Ishikawa (cell line): ENCODE measurements around the gene LRRC8D.

ENCODE experiments used
- CEBPB ChIP-seq: IDR thresholded peaks from 2 replicates; pipeline ENCODE4 v1.6.1; 2012
- CREB1 ChIP-seq: IDR thresholded peaks from 2 replicates; pipeline ENCODE4 v1.6.1; 2012; ENCODE audit warnings: low read depth
- EGR1 ChIP-seq: IDR thresholded peaks from 2 replicates; pipeline ENCODE4 v1.6.1; 2012
- EP300 ChIP-seq: IDR thresholded peaks from 2 replicates; pipeline ENCODE4 v1.6.1; 2012; ENCODE audit warnings: borderline replicate concordance
- FOXM1 ChIP-seq: IDR thresholded peaks from 2 replicates; pipeline ENCODE4 v1.6.1; 2012; ENCODE audit warnings: low read depth, borderline replicate concordance
- NFIC ChIP-seq: IDR thresholded peaks from 2 replicates; pipeline ENCODE4 v1.6.1; 2012
- RAD21 ChIP-seq: IDR thresholded peaks from 2 replicates; pipeline ENCODE4 v1.6.1; 2012; ENCODE audit warnings: low read depth
- TAF1 ChIP-seq: IDR thresholded peaks from 2 replicates; pipeline ENCODE4 v1.6.1; 2012; ENCODE audit warnings: low read depth, mild to moderate bottlenecking
- TCF12 ChIP-seq: IDR thresholded peaks from 2 replicates; pipeline ENCODE4 v1.6.1; 2012; ENCODE audit warnings: low read depth
- TEAD4 ChIP-seq: IDR thresholded peaks from 2 replicates; pipeline ENCODE4 v1.6.1; 2012
- USF1 ChIP-seq: IDR thresholded peaks from 2 replicates; pipeline ENCODE4 v1.6.1; 2012
- YY1 ChIP-seq: IDR thresholded peaks from 2 replicates; pipeline ENCODE4 v1.6.1; 2012; ENCODE audit warnings: low read depth
- ZBTB7A ChIP-seq: IDR thresholded peaks from 2 replicates; pipeline ENCODE4 v1.6.1; 2012; ENCODE audit warnings: low read depth
- TF ChIP-seq, protein P1 (sequence below): IDR thresholded peaks from 2 replicates; pipeline ENCODE4 v1.6.1; 2012; ENCODE audit warnings: low read depth, mild to moderate bottlenecking
- TF ChIP-seq, protein P2 (sequence below): IDR thresholded peaks from 2 replicates; pipeline ENCODE4 v1.6.1; 2012

The LRRC8D gene

DNA sequence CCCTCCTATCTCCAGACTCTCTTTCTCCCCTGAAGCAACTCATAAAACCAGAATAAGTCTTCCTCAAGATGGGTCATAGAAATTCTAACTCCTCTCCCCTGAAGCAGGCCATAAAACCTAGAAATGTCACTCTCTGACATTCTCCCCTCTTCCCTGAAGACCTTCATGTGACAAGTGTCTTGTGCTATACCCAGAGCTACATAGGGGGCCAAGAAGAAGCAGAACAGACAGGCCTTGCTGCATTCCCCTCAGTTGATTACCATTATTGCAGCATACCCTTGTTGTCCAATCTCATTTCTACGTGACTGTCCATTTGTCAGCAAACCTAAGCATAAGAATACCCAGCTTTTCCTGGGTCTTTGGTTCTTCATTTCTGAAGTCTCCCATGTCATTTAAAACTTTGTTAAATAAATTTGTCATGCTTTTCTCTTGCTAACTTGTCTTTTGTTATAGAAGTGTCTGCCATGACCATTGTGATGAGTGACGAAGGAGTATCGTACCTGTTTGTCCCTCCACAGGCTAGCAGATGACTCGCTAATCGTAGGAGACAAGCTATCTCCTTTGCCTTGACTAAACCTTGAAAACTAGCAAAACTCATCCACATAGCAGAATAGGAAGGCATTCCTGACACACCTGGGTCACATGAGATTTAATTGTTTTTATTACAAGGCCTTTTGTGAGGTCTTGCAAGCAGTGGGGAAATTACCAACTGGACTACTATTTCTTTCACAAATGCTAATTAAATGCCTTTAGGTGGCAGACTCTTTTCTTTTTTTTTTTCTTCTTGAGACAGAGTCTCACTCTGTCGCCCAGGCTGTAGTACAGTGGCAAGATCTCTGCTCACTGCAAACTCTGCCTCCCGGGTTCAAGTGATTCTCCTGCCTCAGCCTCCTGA is 134.7 kb downstream of the LRRC8D start:
- no peak for TF ChIP-seq TCF12
- no peak for TF ChIP-seq FOXM1

DNA sequence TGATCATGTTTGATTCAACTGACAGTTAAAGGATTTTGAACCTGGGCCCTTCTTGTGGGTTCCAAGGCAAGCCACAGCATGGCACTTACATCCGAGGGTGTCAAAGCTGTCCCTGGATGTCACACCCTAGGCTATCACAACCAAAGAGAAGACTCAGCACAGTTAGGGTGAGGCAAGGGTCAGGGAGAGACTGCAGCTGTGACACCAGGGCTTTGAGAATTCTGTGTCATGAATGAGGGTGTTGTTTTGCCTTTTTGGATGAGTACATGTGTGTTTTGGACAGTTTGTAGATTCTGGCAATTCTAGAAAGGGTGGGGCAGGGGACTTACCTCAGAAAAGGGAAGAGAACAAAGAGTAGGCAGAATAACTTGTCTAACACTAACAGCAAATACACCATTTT is 136.3 kb downstream of the LRRC8D start:
- TF ChIP-seq YY1 = no peak
- TF ChIP-seq NFIC = no peak
- TF ChIP-seq ZBTB7A = no peak
- TF ChIP-seq, protein P1, sequence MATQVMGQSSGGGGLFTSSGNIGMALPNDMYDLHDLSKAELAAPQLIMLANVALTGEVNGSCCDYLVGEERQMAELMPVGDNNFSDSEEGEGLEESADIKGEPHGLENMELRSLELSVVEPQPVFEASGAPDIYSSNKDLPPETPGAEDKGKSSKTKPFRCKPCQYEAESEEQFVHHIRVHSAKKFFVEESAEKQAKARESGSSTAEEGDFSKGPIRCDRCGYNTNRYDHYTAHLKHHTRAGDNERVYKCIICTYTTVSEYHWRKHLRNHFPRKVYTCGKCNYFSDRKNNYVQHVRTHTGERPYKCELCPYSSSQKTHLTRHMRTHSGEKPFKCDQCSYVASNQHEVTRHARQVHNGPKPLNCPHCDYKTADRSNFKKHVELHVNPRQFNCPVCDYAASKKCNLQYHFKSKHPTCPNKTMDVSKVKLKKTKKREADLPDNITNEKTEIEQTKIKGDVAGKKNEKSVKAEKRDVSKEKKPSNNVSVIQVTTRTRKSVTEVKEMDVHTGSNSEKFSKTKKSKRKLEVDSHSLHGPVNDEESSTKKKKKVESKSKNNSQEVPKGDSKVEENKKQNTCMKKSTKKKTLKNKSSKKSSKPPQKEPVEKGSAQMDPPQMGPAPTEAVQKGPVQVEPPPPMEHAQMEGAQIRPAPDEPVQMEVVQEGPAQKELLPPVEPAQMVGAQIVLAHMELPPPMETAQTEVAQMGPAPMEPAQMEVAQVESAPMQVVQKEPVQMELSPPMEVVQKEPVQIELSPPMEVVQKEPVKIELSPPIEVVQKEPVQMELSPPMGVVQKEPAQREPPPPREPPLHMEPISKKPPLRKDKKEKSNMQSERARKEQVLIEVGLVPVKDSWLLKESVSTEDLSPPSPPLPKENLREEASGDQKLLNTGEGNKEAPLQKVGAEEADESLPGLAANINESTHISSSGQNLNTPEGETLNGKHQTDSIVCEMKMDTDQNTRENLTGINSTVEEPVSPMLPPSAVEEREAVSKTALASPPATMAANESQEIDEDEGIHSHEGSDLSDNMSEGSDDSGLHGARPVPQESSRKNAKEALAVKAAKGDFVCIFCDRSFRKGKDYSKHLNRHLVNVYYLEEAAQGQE = no peak
- TF ChIP-seq TAF1 = no peak
- no peak for TF ChIP-seq FOXM1
- TF ChIP-seq CEBPB = no peak
- TF ChIP-seq TCF12 = no peak
- no peak for TF ChIP-seq EP300
- TF ChIP-seq TEAD4 = no peak
- TF ChIP-seq, protein P2, sequence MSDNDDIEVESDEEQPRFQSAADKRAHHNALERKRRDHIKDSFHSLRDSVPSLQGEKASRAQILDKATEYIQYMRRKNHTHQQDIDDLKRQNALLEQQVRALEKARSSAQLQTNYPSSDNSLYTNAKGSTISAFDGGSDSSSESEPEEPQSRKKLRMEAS = no peak
- no peak for TF ChIP-seq RAD21
- TF ChIP-seq USF1 = no peak
- no peak for TF ChIP-seq EGR1
- TF ChIP-seq CREB1 = no peak

GRCh38 chr1:89958851-89959654 is 138.2 kb downstream of the LRRC8D start:
- TF ChIP-seq, protein P2 = no peak
- no peak for TF ChIP-seq EP300
- no peak for TF ChIP-seq EGR1
- TF ChIP-seq, protein P1 = no peak
- TF ChIP-seq NFIC = no peak
- TF ChIP-seq CEBPB = no peak
- TF ChIP-seq ZBTB7A = no peak
- no peak for TF ChIP-seq RAD21

DNA sequence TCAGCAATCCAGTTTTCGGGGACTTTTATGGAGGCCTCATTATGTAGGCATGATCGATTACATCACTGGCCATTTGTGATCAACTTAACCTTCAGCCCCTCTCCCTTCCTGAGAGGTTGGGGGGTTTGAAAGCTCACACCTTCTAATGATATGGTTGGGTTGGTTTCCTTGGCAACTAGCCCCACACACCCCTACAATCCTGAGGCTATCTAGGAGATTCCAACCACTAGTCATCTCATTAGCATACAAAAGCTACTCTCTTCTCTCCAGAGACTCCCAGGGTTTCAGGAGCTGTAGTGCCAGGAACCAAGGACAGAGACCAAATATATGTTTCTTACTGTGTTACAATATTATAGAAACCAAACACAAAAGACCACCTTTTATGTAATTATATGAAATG is 138.9 kb downstream of the LRRC8D start:
- no peak for TF ChIP-seq NFIC
- TF ChIP-seq, protein P1 = peak; percentile 33; the same call in 1 of the 2 replicates
